Endothelial cell (in vitro differentiated cells): ENCODE data around the gene ACTR10. TPM values are rescaled to one million over a fixed set of nuclear protein-coding genes. Genes with fewer than 3 reads are reported as not detected.

ENCODE experiments used
- DNase-seq: peaks from one replicate; pipeline ENCODE4 v3.0.0; 2021; ENCODE audit warnings: low spot score
- H3K27ac Mint-ChIP-seq: one replicate; pipeline ENCODE4 v1.8.0; 2021; ENCODE audit warnings: mixed read lengths, inconsistent platforms; ENCODE audit not compliant: unreplicated experiment
- H3K27me3 Mint-ChIP-seq: one replicate; pipeline ENCODE4 v1.8.0; 2021; ENCODE audit warnings: mild to moderate bottlenecking, moderate library complexity, mixed read lengths, inconsistent platforms; ENCODE audit not compliant: unreplicated experiment
- H3K36me3 Mint-ChIP-seq: one replicate; pipeline ENCODE4 v1.8.0; 2021; ENCODE audit warnings: mild to moderate bottlenecking, low read depth, mixed read lengths, inconsistent platforms; ENCODE audit not compliant: unreplicated experiment
- H3K4me1 Mint-ChIP-seq: one replicate; pipeline ENCODE4 v1.8.0; 2021; ENCODE audit warnings: mild to moderate bottlenecking, mixed read lengths, inconsistent platforms; ENCODE audit not compliant: unreplicated experiment
- H3K4me3 Mint-ChIP-seq: one replicate; pipeline ENCODE4 v1.8.0; 2021; ENCODE audit warnings: mild to moderate bottlenecking, mixed read lengths, inconsistent platforms; ENCODE audit not compliant: unreplicated experiment
- H3K9me3 Mint-ChIP-seq: one replicate; pipeline ENCODE4 v1.8.0; 2021; ENCODE audit warnings: mixed read lengths, inconsistent platforms; ENCODE audit not compliant: unreplicated experiment
- total RNA-seq: library from RNA; stranded (reverse); fragmentation: NEBNext Ultra II Directional; extraction: Animal tissue kit (Norgen Biotek cat#: 25700); gene quantifications from one replicate; pipeline ENCODE4 v1.2.1, GENCODE V29; 2021; ENCODE audit not compliant: unreplicated experiment
- TF ChIP-seq, protein P1 (sequence below): fragments of 200-600 bp; sonication (generic); IDR thresholded peaks from one replicate; pipeline ENCODE4 v1.5.0; 2021; ENCODE audit warnings: antibody characterized with exemption; ENCODE audit not compliant: unreplicated experiment

ACTR10 gene
- total RNA-seq, 1 donor from 2014 or later: 50.2 TPM

DNA sequence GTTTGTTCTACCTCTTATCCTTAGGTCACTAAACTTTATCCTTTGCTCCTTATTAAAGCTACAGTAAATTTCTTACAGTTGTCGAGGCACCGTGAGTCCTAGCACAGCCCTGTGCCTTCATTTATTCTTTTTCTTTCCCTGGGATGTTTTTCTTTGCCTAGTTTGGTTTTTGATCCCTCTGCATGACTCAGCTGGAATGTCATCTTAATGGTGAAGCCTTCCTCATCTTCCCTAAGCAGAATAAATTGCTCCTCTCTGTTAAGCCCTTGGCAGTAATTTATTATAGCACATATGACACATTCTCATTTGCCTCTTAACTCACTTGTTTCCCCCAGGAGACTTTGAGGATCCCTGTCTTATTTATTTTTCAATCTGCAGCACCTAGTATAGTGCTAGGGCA lies 16.6 kb downstream of the ACTR10 start:
- H3K27ac Mint-ChIP-seq: no peak overlapping the region
- no peak for DNase-seq
- H3K4me1 Mint-ChIP-seq: no peaks in the 10 kb centered on the region
- peaks cover 2% of the 10 kb centered on the region for H3K27me3 Mint-ChIP-seq
- no peak overlapping the region for H3K4me3 Mint-ChIP-seq
- H3K9me3 Mint-ChIP-seq: no peaks in the 10 kb centered on the region
- H3K36me3 Mint-ChIP-seq: peaks cover 16% of the 10 kb centered on the region
- TF ChIP-seq, protein P1, sequence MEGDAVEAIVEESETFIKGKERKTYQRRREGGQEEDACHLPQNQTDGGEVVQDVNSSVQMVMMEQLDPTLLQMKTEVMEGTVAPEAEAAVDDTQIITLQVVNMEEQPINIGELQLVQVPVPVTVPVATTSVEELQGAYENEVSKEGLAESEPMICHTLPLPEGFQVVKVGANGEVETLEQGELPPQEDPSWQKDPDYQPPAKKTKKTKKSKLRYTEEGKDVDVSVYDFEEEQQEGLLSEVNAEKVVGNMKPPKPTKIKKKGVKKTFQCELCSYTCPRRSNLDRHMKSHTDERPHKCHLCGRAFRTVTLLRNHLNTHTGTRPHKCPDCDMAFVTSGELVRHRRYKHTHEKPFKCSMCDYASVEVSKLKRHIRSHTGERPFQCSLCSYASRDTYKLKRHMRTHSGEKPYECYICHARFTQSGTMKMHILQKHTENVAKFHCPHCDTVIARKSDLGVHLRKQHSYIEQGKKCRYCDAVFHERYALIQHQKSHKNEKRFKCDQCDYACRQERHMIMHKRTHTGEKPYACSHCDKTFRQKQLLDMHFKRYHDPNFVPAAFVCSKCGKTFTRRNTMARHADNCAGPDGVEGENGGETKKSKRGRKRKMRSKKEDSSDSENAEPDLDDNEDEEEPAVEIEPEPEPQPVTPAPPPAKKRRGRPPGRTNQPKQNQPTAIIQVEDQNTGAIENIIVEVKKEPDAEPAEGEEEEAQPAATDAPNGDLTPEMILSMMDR: no peak

DNA sequence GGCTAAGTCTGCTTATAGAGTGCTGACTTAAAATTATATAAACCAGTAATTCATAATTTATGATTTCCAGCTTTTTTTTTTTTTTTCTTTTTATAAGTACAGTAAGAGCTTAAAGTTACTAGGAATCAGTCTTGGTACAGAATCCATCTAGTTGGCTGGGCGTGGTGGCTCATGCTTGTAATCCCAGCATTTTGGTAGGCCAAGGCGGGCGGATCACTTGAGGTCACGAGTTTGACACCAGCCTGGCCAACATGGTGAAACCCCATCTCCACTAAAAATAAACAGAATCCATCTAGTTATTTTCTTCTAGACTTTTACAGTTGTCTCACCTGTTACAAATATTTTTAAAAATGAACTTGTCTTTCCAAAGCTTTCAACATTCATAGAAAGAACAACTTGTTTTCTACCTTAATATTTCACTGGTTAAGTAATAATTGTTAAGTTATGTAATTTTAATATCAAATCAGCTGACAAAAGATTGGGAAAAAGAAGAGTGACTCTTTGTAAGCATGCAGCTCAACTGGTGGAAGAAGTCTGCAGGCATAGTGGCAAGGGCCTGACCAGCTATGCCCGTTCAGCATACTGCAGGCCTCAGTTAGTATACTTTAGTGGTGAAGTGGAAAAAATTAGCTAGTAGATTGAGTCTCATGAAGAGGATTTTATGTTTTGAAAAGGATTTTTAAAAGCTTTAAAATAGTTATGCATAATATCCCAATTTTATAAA lies 27.3 kb downstream of the ACTR10 start:
- Mint-ChIP-seq H3K4me3 (no peak overlapping the region), H3K27me3 (no peaks in the 10 kb centered on the region), H3K36me3 (peaks cover 4% of the 10 kb centered on the region), H3K4me1 (no peaks in the 10 kb centered on the region), H3K9me3 (no peaks in the 10 kb centered on the region), H3K27ac (no peak overlapping the region)
- no peak for DNase-seq
- TF ChIP-seq, protein P1: no peak

DNA sequence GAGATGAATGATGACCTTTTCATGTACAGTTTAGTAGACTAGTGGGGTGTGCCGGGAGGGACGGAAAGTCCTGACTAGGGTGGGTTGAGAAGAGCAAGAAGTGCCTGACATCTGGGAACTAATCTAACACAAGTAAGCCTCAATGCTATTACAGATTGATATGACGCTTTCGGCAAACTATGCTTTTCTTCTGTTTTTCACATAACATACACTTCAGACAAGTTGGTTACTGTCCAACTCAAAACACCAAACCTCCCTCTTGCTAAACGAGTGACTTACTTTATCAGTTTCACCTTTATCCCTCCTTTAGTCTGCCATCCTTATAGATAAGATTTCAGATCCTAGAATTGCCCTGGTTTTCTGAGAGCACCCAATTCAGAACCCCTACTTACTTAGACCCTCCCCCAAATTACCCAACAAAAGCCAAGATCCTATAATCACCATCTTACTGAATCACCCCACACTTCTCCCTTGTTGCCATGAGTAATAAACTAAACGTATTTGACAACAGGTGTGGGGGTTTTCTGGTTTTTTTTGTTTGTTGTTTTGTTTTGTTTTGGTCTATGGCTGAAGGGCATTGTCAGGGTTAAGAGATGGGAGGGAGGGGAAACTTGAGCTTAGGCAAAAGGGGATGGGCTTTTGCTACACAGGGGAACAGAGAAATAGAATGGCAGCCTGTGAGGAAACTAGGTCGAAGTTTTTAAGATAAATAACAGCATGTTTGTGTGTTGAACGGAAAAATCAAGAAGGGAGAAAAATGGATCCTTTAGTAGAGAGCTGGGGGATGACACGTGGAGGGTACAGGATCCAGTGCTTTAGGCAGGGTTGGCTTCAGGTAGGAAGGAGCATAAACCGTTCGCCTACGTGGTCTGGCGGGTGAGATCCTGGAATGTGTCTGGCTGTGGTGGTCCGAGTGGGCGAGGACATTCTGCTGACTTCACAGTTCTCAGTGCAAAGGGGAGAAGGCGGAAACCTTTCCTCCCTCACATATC lies 38.6 kb downstream of the ACTR10 start:
- Mint-ChIP-seq H3K9me3 (no peaks in the 10 kb centered on the region), H3K27me3 (peaks cover 2% of the 10 kb centered on the region), H3K36me3 (no peaks in the 10 kb centered on the region), H3K4me3 (no peak overlapping the region), H3K27ac (no peak overlapping the region), H3K4me1 (no peaks in the 10 kb centered on the region)
- DNase-seq: no peak
- TF ChIP-seq, protein P1: no peak

DNA sequence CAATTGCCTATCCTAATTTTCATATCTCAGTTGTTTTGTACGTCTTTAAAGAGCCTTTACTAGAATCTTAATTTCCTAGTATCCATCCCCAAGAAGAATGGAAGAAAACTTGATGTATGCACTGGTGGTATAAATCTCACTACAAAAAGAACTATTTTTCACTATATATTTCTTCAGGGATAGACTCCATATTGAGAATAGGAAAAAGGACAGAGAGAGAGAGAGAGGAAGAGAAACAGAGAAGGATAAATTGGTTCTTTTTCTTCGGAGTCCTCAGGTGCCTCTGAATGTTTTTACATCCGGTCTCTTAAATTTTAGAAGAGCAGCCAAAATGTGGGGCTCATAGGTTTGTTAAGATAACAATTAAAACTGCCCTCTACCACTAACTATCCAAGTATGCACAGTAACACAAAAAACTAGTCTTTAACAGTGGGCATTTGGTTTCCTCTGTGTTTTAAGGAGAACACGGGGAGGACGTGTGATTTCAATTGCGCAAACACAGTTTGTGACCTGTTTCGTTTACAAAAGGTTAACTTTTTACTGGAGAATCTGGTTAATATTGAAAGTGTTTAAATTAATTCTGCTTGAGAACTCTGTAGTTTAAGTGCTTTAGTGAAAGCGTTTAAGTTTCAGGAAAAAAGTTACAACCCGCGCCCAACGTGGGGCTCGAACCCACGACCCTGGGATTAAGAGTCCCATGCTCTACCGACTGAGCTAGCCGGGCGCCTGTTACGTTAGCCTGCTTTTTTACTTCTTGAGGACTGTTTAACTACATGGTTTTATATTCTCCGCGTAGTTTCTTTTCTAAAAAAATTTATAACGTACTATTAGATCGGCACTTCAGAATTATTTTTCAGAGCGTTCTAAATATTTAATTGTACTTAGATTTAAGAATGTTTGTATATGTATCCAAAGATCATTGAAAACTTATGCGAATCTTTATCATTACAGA lies 39.6 kb downstream of the ACTR10 start:
- no peaks in the 10 kb centered on the region for H3K36me3 Mint-ChIP-seq
- H3K9me3 Mint-ChIP-seq: no peaks in the 10 kb centered on the region
- peaks cover 2% of the 10 kb centered on the region for H3K27me3 Mint-ChIP-seq
- TF ChIP-seq, protein P1: no peak
- peak; percentile 72 for DNase-seq
- H3K27ac Mint-ChIP-seq: peak overlapping the region; percentile 76
- peaks cover 4% of the 10 kb centered on the region for H3K4me1 Mint-ChIP-seq
- no peak overlapping the region for H3K4me3 Mint-ChIP-seq
